ENCODE results near the gene STIMATE. TPM values are rescaled to one million over a fixed set of nuclear protein-coding genes. Genes with fewer than 3 reads are reported as not detected.

STIMATE gene
- polyA plus RNA-seq, 1 of the 3 experiments (the other 2 are of a cell fraction): 9.3 TPM

GRCh38 chr3:52879090-52879489, 18.3 kb downstream of the STIMATE start:
- H3K4me1 ChIP-seq (ENCODE audit: control insufficient read depth in 1 of 2, insufficient read depth in 2 of 2, low read depth in 1 of 2, low read length in 1 of 2): peaks cover 0 to 2% of the 10 kb centered on the region in 2 experiments; a peak in 1 of 4 replicates
- POLR2A ChIA-PET: no interaction called here
- no peak overlapping the region for H3K9ac ChIP-seq
- no peaks in the 10 kb centered on the region for H3K27me3 ChIP-seq (ENCODE audit: insufficient read depth)
- H3K4me3 ChIP-seq (ENCODE audit: low read depth in 2 of 2, low read length in 1 of 2): no peak overlapping the region
- H2AFZ ChIP-seq (ENCODE audit: low read depth): no peak overlapping the region
- WGBS (ENCODE audit: low lambda C conversion rate): 100% methylated on average over 4 of the region's 4 CpGs
- no peaks in the 10 kb centered on the region for H3K79me2 ChIP-seq (ENCODE audit: insufficient read depth)
- no peaks in the 10 kb centered on the region for H3K9me3 ChIP-seq
- DNase-seq: no peak
- H3K27ac ChIP-seq (ENCODE audit: low read depth in 2 of 2, low read length in 1 of 2): no peak overlapping the region
- H3K36me3 ChIP-seq (replicated peaks in 1 of 2; ENCODE audit: control insufficient read depth in 1 of 2, insufficient read depth in 2 of 2, low read length in 1 of 2): peaks cover 0 to 5% of the 10 kb centered on the region in 2 experiments
- H3K4me2 ChIP-seq: no peak overlapping the region
- 0 out of 2 replicates have a peak, but pooled peaks cover 4% of the 10 kb centered on the region for H4K20me1 ChIP-seq (ENCODE audit: insufficient read depth)
- TF ChIP-seq TEAD4 (IDR thresholded peaks at IDR 0.05; ENCODE audit: borderline replicate concordance, insufficient read depth) (no peak), FOXM1 (IDR thresholded peaks at IDR 0.05; ENCODE audit: low read depth) (no peak), MAX (IDR thresholded peaks at IDR 0.05; ENCODE audit: low read depth) (no peak), IRF3 (IDR thresholded peaks at IDR 0.05; ENCODE audit: low read depth, low read length) (no peak), MXI1 (IDR thresholded peaks at IDR 0.05; ENCODE audit: low read depth, low read length) (no peak), TAF1 (IDR thresholded peaks at IDR 0.05; ENCODE audit: borderline replicate concordance, low read depth, low read length) (no peak), USF2 (IDR thresholded peaks at IDR 0.05; ENCODE audit: borderline replicate concordance, low read depth, low read length) (no peak), YY1 (IDR thresholded peaks at IDR 0.05; ENCODE audit: low read depth) (no peak), GABPA (IDR thresholded peaks at IDR 0.05; ENCODE audit: low read depth) (no peak)
- CTCF ChIA-PET: interaction anchor here (0.7 to 1.1 kb wide), 2 partner anchors 52 to 59 kb away, joined by 3 to 4 read pairs; no protein-coding TSS in a partner anchor
- no peaks in the 10 kb centered on the region for H3K9me2 ChIP-seq
- no peaks in the 10 kb centered on the region for H3F3A ChIP-seq (replicated peaks; ENCODE audit: insufficient read depth)

GRCh38 chr3:52877085-52877484, 20.3 kb downstream of the STIMATE start:
- POLR2A ChIA-PET: no interaction called here
- H3K4me3 ChIP-seq (ENCODE audit: low read depth in 2 of 2, low read length in 1 of 2): no peak overlapping the region
- peaks cover 0 to 5% of the 10 kb centered on the region in 2 experiments for H3K36me3 ChIP-seq (replicated peaks in 1 of 2; ENCODE audit: control insufficient read depth in 1 of 2, insufficient read depth in 2 of 2, low read length in 1 of 2)
- no peak overlapping the region for H3K27ac ChIP-seq (ENCODE audit: low read depth in 2 of 2, low read length in 1 of 2)
- CTCF ChIA-PET: no interaction called here
- no peak overlapping the region for H3K4me2 ChIP-seq
- H3K9me3 ChIP-seq: no peaks in the 10 kb centered on the region
- no peaks in the 10 kb centered on the region for H3F3A ChIP-seq (replicated peaks; ENCODE audit: insufficient read depth)
- H4K20me1 ChIP-seq (ENCODE audit: insufficient read depth): 0 out of 2 replicates have a peak, but pooled peaks cover 4% of the 10 kb centered on the region
- no peak overlapping the region for H3K9ac ChIP-seq
- no peak overlapping the region for H2AFZ ChIP-seq (ENCODE audit: low read depth)
- 96% methylated on average over 3 of the region's 3 CpGs for WGBS (ENCODE audit: low lambda C conversion rate)
- no peak for TF ChIP-seq FOSL2 (IDR thresholded peaks at IDR 0.05; ENCODE audit: borderline replicate concordance, low read depth)
- no peak for TF ChIP-seq TEAD4 (IDR thresholded peaks at IDR 0.05; ENCODE audit: borderline replicate concordance, insufficient read depth)
- no peak for TF ChIP-seq NFIC (IDR thresholded peaks at IDR 0.05; ENCODE audit: borderline replicate concordance)
- TF ChIP-seq MEF2A (IDR thresholded peaks at IDR 0.05; ENCODE audit: borderline replicate concordance, low read depth): no peak
- no peak for TF ChIP-seq RXRA (IDR thresholded peaks at IDR 0.05; ENCODE audit: borderline replicate concordance, low read depth)
- TF ChIP-seq ELF1 (IDR thresholded peaks at IDR 0.05): no peak
- TF ChIP-seq REST (IDR thresholded peaks at IDR 0.05; ENCODE audit: low read depth, low read length): no peak
- TF ChIP-seq RAD21 (IDR thresholded peaks at IDR 0.05; ENCODE audit: low read length): no peak
- TF ChIP-seq MAX (IDR thresholded peaks at IDR 0.05; ENCODE audit: low read depth): no peak
- no peaks in the 10 kb centered on the region for H3K9me2 ChIP-seq
- H3K27me3 ChIP-seq (ENCODE audit: insufficient read depth): no peaks in the 10 kb centered on the region
- no peak for DNase-seq
- peaks cover 0 to 6% of the 10 kb centered on the region in 2 experiments; a peak in 1 of 4 replicates for H3K4me1 ChIP-seq (ENCODE audit: control insufficient read depth in 1 of 2, insufficient read depth in 2 of 2, low read depth in 1 of 2, low read length in 1 of 2)
- no peaks in the 10 kb centered on the region for H3K79me2 ChIP-seq (ENCODE audit: insufficient read depth)
